BE2C (cell line): ENCODE data around the gene CDC34.
A peak's percentile ranks its signal among the peaks of the same experiment; 100 is the strongest.

ENCODE experiments used
- DNase-seq: peaks from one replicate; pipeline ENCODE4 v3.0.0-alpha.2; 2020
- H3K27me3 ChIP-seq: fragments of 250-450 bp; sonication (Bioruptor Pico); 2 replicates; pipeline ENCODE4 v1.5.1; 2020; ENCODE audit warnings: mild to moderate bottlenecking
- H3K36me3 ChIP-seq: fragments of 250-450 bp; sonication (Bioruptor Pico); 2 replicates; pipeline ENCODE4 v1.5.1; 2020; ENCODE audit warnings: mild to moderate bottlenecking
- H3K4me1 ChIP-seq: fragments of 250-450 bp; sonication (Bioruptor Pico); 2 replicates; pipeline ENCODE4 v1.5.1; 2020
- H3K4me3 ChIP-seq: 2 replicates; pipeline ENCODE4 v1.5.1; 2011; ENCODE audit warnings: low read depth, low read length
- H3K9me3 ChIP-seq: fragments of 250-450 bp; sonication (Bioruptor Pico); 2 replicates; pipeline ENCODE4 v1.5.1; 2020
- TF ChIP-seq, protein P1 (sequence below): IDR thresholded peaks from 2 replicates; pipeline ENCODE4 v1.5.1; 2012; ENCODE audit warnings: mild to moderate bottlenecking, low read depth, low read length

Gene CDC34

GRCh38 chr19:530134-531008, 1.2 kb upstream of the CDC34 start:
- H3K9me3 ChIP-seq = no peaks in the 10 kb centered on the region
- no peak for DNase-seq
- TF ChIP-seq, protein P1, sequence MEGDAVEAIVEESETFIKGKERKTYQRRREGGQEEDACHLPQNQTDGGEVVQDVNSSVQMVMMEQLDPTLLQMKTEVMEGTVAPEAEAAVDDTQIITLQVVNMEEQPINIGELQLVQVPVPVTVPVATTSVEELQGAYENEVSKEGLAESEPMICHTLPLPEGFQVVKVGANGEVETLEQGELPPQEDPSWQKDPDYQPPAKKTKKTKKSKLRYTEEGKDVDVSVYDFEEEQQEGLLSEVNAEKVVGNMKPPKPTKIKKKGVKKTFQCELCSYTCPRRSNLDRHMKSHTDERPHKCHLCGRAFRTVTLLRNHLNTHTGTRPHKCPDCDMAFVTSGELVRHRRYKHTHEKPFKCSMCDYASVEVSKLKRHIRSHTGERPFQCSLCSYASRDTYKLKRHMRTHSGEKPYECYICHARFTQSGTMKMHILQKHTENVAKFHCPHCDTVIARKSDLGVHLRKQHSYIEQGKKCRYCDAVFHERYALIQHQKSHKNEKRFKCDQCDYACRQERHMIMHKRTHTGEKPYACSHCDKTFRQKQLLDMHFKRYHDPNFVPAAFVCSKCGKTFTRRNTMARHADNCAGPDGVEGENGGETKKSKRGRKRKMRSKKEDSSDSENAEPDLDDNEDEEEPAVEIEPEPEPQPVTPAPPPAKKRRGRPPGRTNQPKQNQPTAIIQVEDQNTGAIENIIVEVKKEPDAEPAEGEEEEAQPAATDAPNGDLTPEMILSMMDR = no peak
- H3K27me3 ChIP-seq = peaks cover 5% of the 10 kb centered on the region; the same call in 1 of the 2 replicates
- H3K36me3 ChIP-seq = peaks cover 7% of the 10 kb centered on the region
- peaks cover 3% of the 10 kb centered on the region for H3K4me1 ChIP-seq
- peak overlapping the region; percentile 65 for H3K4me3 ChIP-seq

- TF ChIP-seq, protein P1 = no peak
- Histone ChIP-seq H3K9me3 (no peaks in the 10 kb centered on the region), H3K36me3 (peaks cover 12% of the 10 kb centered on the region), H3K4me3 (peak overlapping the region; percentile 65), H3K4me1 (peaks cover 3% of the 10 kb centered on the region), H3K27me3 (peaks cover 3% of the 10 kb centered on the region; the same call in 1 of the 2 replicates)
- peak; percentile 93 for DNase-seq
Observed at GRCh38 chr19:531009-531752, 379 bp upstream of the CDC34 start.

DNA sequence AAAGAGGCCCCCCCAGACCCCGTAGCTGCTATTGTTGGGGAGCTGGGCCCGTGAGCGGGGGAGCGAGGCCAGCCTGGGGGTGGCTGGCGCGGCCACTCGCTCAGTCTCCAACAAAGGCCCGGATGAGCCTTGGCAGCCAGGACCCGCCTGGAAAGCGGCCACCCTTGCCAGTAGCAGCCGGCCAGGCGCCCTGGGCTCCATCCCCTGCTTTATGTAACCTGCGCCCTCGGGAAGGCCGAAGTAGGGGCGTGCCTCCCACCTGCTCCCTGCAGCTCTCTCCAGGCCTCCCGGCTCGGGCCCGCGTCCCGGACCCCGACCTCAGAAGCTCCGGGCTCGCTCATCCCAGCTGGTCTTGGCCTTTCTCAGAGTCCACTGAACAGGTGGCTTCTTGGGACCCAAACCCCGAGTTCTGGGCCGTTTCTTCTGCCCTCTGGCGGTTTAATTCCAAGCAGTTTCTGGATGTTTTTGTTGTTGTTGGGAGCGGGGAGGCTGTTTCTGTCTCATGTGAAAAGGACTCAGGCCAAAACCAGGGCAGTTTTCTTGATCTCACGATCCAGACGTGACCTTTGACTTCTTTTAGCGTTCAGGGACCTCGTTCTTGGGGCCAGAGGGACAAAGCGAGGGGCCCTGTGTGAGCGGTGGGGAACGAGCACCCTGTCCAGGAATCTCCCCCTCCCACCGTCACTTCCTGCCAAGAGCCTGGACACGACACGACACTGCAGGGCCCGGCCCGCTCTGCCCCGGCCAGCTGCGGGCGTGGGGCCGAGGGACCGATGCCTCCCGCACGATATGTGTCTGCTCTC, 1.2 kb downstream of the CDC34 start:
- Histone ChIP-seq H3K36me3 (peaks cover 22% of the 10 kb centered on the region), H3K4me3 (peak overlapping the region; percentile 94), H3K27me3 (0 out of 2 replicates have a peak, but pooled peaks cover 2% of the 10 kb centered on the region), H3K4me1 (peaks cover 3% of the 10 kb centered on the region), H3K9me3 (no peaks in the 10 kb centered on the region)
- TF ChIP-seq, protein P1 = peak; percentile 60
- peak; percentile 70 for DNase-seq

DNA sequence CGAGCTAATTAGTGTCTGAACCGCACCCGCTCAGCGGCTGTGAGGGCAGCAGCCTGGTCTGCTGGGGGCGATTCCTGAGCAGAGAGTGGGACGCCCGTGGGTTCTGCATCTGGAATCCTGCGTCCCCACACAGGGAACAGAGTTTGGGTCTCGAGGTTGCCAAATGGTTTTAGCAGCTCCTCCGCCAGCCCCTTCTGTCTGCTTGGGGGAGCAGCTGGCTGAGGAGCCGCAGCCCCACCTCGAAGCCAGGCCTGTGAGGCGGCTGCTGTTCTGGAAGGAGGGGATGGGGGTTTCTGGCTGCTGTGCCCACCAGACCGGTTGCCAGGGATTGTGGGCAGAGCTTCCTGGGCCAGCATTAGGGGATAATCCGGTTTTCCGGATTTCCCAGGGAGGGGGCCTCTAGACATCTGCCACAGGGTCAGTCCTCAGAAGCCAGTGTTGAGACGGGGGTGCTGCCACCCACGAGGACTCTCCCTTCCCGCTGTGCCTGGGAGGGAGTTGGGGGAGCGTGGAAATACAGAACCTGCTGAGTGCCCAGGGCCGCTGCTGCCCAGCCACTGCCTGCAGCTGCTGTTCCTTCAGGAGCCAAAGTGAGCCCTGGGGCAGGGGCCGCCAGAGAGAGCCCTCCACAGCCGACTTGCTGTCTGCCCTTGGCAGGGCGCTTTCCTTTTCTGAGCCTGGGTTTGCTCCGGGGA, 2.0 kb downstream of the CDC34 start:
- 0 out of 2 replicates have a peak, but pooled peaks cover 2% of the 10 kb centered on the region for H3K27me3 ChIP-seq

DNA sequence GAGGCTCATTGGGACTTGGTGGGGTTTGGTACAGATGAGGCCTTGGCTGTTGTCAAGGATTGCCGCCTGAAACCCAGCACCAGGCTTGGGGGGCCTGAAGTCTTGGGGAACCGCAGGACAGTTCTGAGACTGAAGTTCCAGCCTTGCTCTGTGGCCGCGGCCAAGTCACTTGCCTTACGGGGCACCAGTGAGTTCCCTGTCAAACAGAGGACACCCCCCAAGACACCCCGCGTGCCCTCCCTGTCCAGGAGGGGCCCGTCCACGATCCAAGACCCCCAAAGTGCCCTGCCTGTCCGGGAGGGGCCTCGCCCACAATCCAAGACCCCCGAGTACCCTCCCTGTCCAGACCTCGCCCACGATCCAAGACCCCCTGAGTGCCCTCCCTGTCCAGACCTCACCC, 2.5 kb downstream of the CDC34 start:
- H3K4me3 ChIP-seq = peak overlapping the region; percentile 94
- H3K36me3 ChIP-seq = peaks cover 28% of the 10 kb centered on the region
- H3K9me3 ChIP-seq = no peaks in the 10 kb centered on the region
- peaks cover 3% of the 10 kb centered on the region for H3K4me1 ChIP-seq
- H3K27me3 ChIP-seq = 0 out of 2 replicates have a peak, but pooled peaks cover 2% of the 10 kb centered on the region
- TF ChIP-seq, protein P1 = no peak
- DNase-seq = no peak

More for the DNA sequence above, 2.0 kb downstream of the CDC34 start:
- no peaks in the 10 kb centered on the region for H3K9me3 ChIP-seq
- H3K4me3 ChIP-seq = peak overlapping the region; percentile 94
- peak; percentile 27 for DNase-seq
- H3K36me3 ChIP-seq = peaks cover 22% of the 10 kb centered on the region
- H3K4me1 ChIP-seq = peaks cover 3% of the 10 kb centered on the region
- TF ChIP-seq, protein P1 = no peak
